Testis (tissue), 3 donors: ENCODE results near the gene CCT5. TPM values are rescaled to one million over a fixed set of nuclear protein-coding genes. Genes with fewer than 3 reads are reported as not detected.

Experiments
- DNase-seq: peaks from one replicate; pipeline ENCODE4 v3.0.0-alpha.2; 2019
- H3K27ac ChIP-seq, 2 donors: fragments of 200-600 bp; sonication (generic); one replicate each; pipeline ENCODE4 v1.5.1; 2019
- H3K27me3 ChIP-seq: fragments of 200-600 bp; sonication (generic); one replicate; pipeline ENCODE4 v1.5.1; 2019
- H3K36me3 ChIP-seq: fragments of 200-600 bp; sonication (generic); one replicate; pipeline ENCODE4 v1.5.1; 2017; ENCODE audit warnings: low read depth; ENCODE audit errors: missing control alignments
- H3K4me1 ChIP-seq: fragments of 200-600 bp; sonication (generic); one replicate; pipeline ENCODE4 v1.5.1; 2019
- H3K4me3 ChIP-seq, 2 donors: fragments of 200-600 bp; sonication (generic); one replicate each; pipeline ENCODE4 v1.5.1; 2017 to 2019
- H3K9me3 ChIP-seq: fragments of 200-600 bp; sonication (generic); one replicate; pipeline ENCODE4 v1.5.1; 2017
- POLR2A ChIP-seq: fragments of 450-650 bp; IDR thresholded peaks from one replicate; pipeline ENCODE4 v1.6.1; 2017; ENCODE audit warnings: antibody characterized with exemption, mild to moderate bottlenecking, moderate library complexity
- WGBS, 2 donors: methylation state at CpG; one replicate each; pipeline ENCODE4 v1.1.5; 2018; 5-methylcytosine and 5-hydroxymethylcytosine counted together
- intact Hi-C: fragments of 100-400 bp; cut with DNase I; formaldehyde crosslinking; loops from one replicate; pipeline ENCODE4 v1.15.1; 2023; ENCODE audit warnings: low total_unique reads
- polyA plus RNA-seq: library from polyadenylated mRNA; stranded (reverse); fragments of 350-450 nt; fragmentation: Illumina TruSeq; extraction: RNeasy Lipid Tissue Mini Kit (QIAGEN cat#74804); gene quantifications from one replicate; pipeline ENCODE4 v1.2.3, GENCODE V29; 2014; ENCODE audit warnings: low read depth, low replicate concordance; ENCODE audit not compliant: insufficient read depth
- total RNA-seq, 2 donors: library from RNA; depleted of rRNA; stranded (reverse); fragments of >200 nt; gene quantifications; one replicate each; pipeline ENCODE4 v1.2.3, GENCODE V29; 2016
- TF ChIP-seq, protein P1 (sequence below), 3 experiments: fragments of 450-650 bp in 2 of 3; fragments of 200-600 bp in 1 of 3; sonication (generic) in 1 of 3; IDR thresholded peaks; one replicate each; pipeline ENCODE4 v1.5.1; 2016 to 2019; ENCODE audit warnings: antibody characterized with exemption in 3 of 3, mild to moderate bottlenecking in 2 of 3, moderate library complexity in 1 of 3

The CCT5 gene
- total and polyA plus RNA-seq, 3 donors from 2014 or later, result 155 to 299 (median 189) TPM

DNA sequence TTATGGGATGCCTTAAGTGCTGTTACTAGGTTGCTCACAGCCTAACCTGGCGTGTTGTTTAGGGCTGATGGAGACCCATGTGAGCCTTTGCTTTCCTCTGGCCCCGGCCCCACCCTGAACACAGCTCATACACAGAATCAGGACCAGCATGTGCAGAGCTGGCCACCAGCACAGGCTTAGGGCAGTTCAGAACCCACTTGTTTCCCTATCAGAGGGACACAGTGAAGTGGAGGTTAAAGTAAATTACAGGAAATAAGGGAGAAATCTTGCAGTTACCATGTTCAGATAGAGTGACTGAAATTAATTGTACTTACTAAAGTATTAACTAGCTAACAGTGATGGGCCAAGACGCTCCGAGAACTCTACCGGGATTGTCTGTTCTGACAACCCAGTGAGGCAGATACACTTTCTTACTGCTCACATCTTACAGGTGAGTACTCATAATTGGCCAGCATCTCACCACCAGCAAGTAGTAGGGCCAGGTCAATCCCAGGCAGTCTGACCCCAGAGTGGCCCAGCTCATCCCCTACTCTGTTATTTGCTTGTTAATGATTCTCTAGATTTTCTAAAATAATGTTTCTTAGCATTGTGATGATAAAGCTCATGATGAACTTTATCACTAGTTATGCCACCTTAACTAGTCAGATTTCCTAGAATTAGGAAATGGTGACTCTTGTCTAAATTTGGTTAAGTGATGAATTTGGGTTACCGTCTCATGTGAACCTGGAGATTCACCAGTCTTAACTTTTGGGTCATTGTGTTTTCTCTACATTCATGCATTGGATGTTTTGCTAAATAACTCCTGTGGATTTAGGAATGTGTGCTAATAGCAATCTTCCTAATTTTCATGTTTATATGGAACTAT, 15.4 kb downstream of the CCT5 start:
- Histone ChIP-seq H3K36me3 (no peaks in the 10 kb centered on the region), H3K27me3 (no peaks in the 10 kb centered on the region), H3K4me3 (no peak overlapping the region), H3K27ac (no peak overlapping the region), H3K9me3 (no peaks in the 10 kb centered on the region), H3K4me1 (no peaks in the 10 kb centered on the region)
- intact Hi-C loops, result no loop called here
- 57 to 63% methylated on average over 6 of the region's 6 CpGs for WGBS, 2 donors
- peak; percentile 15 for DNase-seq
- TF ChIP-seq POLR2A, result no peak
- TF ChIP-seq, protein P1, sequence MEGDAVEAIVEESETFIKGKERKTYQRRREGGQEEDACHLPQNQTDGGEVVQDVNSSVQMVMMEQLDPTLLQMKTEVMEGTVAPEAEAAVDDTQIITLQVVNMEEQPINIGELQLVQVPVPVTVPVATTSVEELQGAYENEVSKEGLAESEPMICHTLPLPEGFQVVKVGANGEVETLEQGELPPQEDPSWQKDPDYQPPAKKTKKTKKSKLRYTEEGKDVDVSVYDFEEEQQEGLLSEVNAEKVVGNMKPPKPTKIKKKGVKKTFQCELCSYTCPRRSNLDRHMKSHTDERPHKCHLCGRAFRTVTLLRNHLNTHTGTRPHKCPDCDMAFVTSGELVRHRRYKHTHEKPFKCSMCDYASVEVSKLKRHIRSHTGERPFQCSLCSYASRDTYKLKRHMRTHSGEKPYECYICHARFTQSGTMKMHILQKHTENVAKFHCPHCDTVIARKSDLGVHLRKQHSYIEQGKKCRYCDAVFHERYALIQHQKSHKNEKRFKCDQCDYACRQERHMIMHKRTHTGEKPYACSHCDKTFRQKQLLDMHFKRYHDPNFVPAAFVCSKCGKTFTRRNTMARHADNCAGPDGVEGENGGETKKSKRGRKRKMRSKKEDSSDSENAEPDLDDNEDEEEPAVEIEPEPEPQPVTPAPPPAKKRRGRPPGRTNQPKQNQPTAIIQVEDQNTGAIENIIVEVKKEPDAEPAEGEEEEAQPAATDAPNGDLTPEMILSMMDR (IDR thresholded peaks at IDR 0.05), result no peak

DNA sequence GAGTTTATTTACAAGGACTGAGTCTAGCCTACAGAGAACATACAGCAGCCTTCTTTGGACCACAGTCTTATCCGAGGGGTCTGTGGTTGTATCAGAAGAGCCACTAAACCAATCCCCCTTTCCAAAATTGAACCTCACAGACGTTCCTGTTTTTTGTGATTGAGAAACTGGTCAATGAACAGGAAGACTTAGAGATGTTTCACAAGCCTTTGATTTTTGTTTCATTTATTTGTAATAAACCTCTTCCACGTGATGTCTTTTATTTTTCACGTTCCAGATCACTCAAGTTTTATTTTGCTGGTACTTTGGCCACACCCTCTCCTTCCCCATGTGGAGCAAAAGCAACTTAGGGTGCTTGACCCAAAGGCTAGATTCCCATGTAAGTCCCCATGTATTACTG, 16.1 kb downstream of the CCT5 start:
- TF ChIP-seq, protein P1 (IDR thresholded peaks at IDR 0.05), result no peak
- no peak for TF ChIP-seq POLR2A
- no peak for DNase-seq
- Histone ChIP-seq H3K27ac (no peak overlapping the region), H3K4me3 (no peak overlapping the region), H3K27me3 (no peaks in the 10 kb centered on the region), H3K9me3 (no peaks in the 10 kb centered on the region), H3K4me1 (no peaks in the 10 kb centered on the region), H3K36me3 (no peaks in the 10 kb centered on the region)
- 68 to 77% methylated on average over 4 of the region's 4 CpGs for WGBS, 2 donors
- intact Hi-C loops, result no loop called here

DNA sequence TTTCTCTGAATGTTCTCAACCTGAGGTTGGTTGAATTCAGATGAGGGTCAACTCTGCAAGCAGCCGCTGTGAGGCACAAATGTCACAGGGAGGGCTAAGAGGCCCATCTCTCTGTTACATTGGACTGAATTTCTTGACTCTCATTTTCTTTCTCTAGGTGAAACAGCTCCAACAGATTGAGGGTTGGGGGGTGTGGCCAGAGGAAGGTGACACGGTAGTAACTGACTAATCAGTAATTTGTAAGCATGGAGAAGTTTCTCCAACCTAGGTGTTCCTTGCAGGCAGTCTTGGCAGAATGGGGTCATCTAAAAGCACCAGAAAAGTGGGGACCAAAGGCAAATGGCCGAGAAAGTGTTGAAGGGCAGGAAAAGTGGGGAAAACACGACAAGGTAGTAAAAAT, 16.8 kb downstream of the CCT5 start:
- Histone ChIP-seq H3K9me3 (no peaks in the 10 kb centered on the region), H3K27ac (no peak overlapping the region), H3K27me3 (no peaks in the 10 kb centered on the region), H3K4me3 (no peak overlapping the region), H3K36me3 (no peaks in the 10 kb centered on the region), H3K4me1 (no peaks in the 10 kb centered on the region)
- peak; percentile 7 for DNase-seq
- intact Hi-C loops, result no loop called here
- WGBS, 2 donors, result 85 to 89% methylated on average over 4 of the region's 4 CpGs
- TF ChIP-seq POLR2A, result no peak
- TF ChIP-seq, protein P1 (IDR thresholded peaks at IDR 0.05), result no peak

DNA sequence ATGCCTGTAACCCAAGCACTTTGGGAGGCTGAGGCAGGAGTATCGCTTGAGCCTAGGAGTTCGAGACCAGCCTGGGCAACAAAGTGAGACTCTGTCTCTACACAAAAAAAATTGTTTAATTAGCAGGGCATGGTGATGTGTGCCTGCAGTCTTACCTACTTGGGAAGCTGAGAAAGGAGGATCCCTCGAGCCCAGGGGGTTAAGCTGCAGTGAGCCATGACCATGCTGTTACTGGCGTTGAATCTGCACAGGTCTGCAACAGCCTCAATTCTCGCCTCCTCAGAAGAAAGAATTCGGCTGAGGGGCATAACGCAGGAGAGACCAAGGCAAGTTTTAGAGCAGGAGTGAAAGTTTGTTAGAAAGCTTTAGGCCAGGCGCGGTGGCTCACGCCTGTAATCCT, 18.0 kb downstream of the CCT5 start:
- DNase-seq, result peak; percentile 4
- TF ChIP-seq, protein P1 (IDR thresholded peaks at IDR 0.05), result no peak
- TF ChIP-seq POLR2A, result no peak
- no peaks in the 10 kb centered on the region for H3K27me3 ChIP-seq
- WGBS, 2 donors, result 95% methylated on average over 10 of the region's 10 CpGs
- H3K9me3 ChIP-seq, result no peaks in the 10 kb centered on the region
- H3K4me3 ChIP-seq, result no peak overlapping the region
- H3K27ac ChIP-seq, result no peak overlapping the region
- no peaks in the 10 kb centered on the region for H3K36me3 ChIP-seq
- intact Hi-C loops, result no loop called here
- H3K4me1 ChIP-seq, result no peaks in the 10 kb centered on the region
